Measurements from ENCODE around the gene SIRPA. TPM values are rescaled to one million over a fixed set of nuclear protein-coding genes. Genes with fewer than 3 reads are reported as not detected.

The SIRPA gene
- total and polyA plus RNA-seq, 2 of the 8 experiments (the other 6 are each of a cell fraction or from before 2014, with no cell fraction given), result 3.9 to 4.3 TPM

- H2BK12ac ChIP-seq (ENCODE audit: low read depth, low read length), result no peak overlapping the region
- H3K4me3 ChIP-seq (ENCODE audit: extremely low read depth in 1 of 4, insufficient read depth in 2 of 4, low read depth in 3 of 4, low read length in 4 of 4), result no peak overlapping the region
- no peak overlapping the region for H3K9ac ChIP-seq (replicated peaks in 1 of 4; ENCODE audit: extremely low read depth in 1 of 4, low read depth in 3 of 4, low read length in 3 of 4)
- no peak overlapping the region for H3K56ac ChIP-seq (replicated peaks; ENCODE audit: insufficient read length, low read depth, low read length)
- H2BK20ac ChIP-seq (ENCODE audit: low read length), result no peak overlapping the region
- FAIRE-seq (no peak), DNase-seq (ENCODE audit: low read depth in 1 of 2, low spot score in 2 of 2) (no peak)
- no peak overlapping the region for H2AFZ ChIP-seq (ENCODE audit: low read length)
- no peak overlapping the region for H3K14ac ChIP-seq (ENCODE audit: insufficient read length)
- H3K9me3 ChIP-seq (ENCODE audit: insufficient read depth in 2 of 2, low read depth in 1 of 2, low read length in 1 of 2), result no peaks in the 10 kb centered on the region
- H3K36me3 ChIP-seq (ENCODE audit: control insufficient read depth in 2 of 4, insufficient read depth in 4 of 4, low read length in 3 of 4), result no peaks in the 10 kb centered on the region
- H3K79me2 ChIP-seq (ENCODE audit: control insufficient read depth in 1 of 2, insufficient read depth in 2 of 2, low read length in 2 of 2), result no peaks in the 10 kb centered on the region
- ChIA-PET CTCF (ENCODE audit: partially characterized antibody) (interaction anchor here (1.1 to 1.2 kb wide), 2 partner anchors 20 to 22 kb away, joined by 3 to 4 read pairs; no protein-coding TSS in a partner anchor), POLR2A (ENCODE audit: partially characterized antibody) (no interaction called here)
- no peaks in the 10 kb centered on the region for H4K20me1 ChIP-seq (replicated peaks in 1 of 2; ENCODE audit: control insufficient read depth in 1 of 2, insufficient read depth in 2 of 2, low read length in 2 of 2)
- no peak overlapping the region for H4K91ac ChIP-seq (replicated peaks; ENCODE audit: insufficient read length, low read length)
- H3K27ac ChIP-seq (ENCODE audit: low read depth, low read length), result no peak overlapping the region
- H3K18ac ChIP-seq (ENCODE audit: extremely low read depth, low read length), result no peak overlapping the region
- H2BK15ac ChIP-seq (ENCODE audit: low read length), result 0 out of 2 replicates have a peak overlapping the region, but pooled peaks have one; percentile 3
- H2AK5ac ChIP-seq (ENCODE audit: low read depth, low read length), result no peak overlapping the region
- no peak overlapping the region for H3K4me2 ChIP-seq (ENCODE audit: insufficient read depth in 1 of 2, low read depth in 2 of 2, low read length in 2 of 2)
- H3K23me2 ChIP-seq (ENCODE audit: low read depth, low read length), result peaks cover 4% of the 10 kb centered on the region; the same call in 1 of the 2 replicates
- no peak overlapping the region for H2BK5ac ChIP-seq (ENCODE audit: low read depth, low read length)
- H4K5ac ChIP-seq (ENCODE audit: insufficient read length, low read depth, low read length), result no peak overlapping the region
- H3K4me1 ChIP-seq (replicated peaks in 1 of 4; ENCODE audit: control insufficient read depth in 3 of 4, insufficient read depth in 4 of 4, low read length in 3 of 4), result peaks cover 0 to 12% (median 9%) of the 10 kb centered on the region in 4 experiments; a peak in 6 of 7 replicates
- WGBS, 2 experiments (ENCODE audit: extremely low coverage in 1 of 2, insufficient coverage in 1 of 2, insufficient read length in 1 of 2, insufficient replicate concordance in 2 of 2, low coverage in 1 of 2, low lambda C conversion rate in 2 of 2, missing lambda C conversion rate in 1 of 2), result 91% methylated on average over 8 of the region's 8 CpGs; no CpG with 5 or more reads in 1 of the 2 experiments
- peaks cover 0 to 28% (median 14%) of the 10 kb centered on the region in 4 experiments; a peak in 6 of 7 replicates for H3K27me3 ChIP-seq (replicated peaks in 1 of 4; ENCODE audit: control insufficient read depth in 3 of 4, extremely low read depth in 1 of 4, insufficient read depth in 3 of 4, low read length in 3 of 4)
- no peak for TF ChIP-seq BRCA1 (IDR thresholded peaks at IDR 0.05; ENCODE audit: low read depth, low read length)
- TF ChIP-seq PHF8 (conservative IDR thresholded peaks at IDR 0.05; ENCODE audit: low read depth, low read length), result no peak
- no peak for TF ChIP-seq CBX8 (IDR thresholded peaks at IDR 0.05; ENCODE audit: borderline replicate concordance, low read depth, low read length)
- TF ChIP-seq KDM1A (IDR thresholded peaks at IDR 0.05; ENCODE audit: borderline replicate concordance, low read length), result no peak
- TF ChIP-seq CTBP2 (IDR thresholded peaks at IDR 0.05; ENCODE audit: borderline replicate concordance, insufficient read depth, insufficient read length, low read length), result no peak
- TF ChIP-seq SP4 (IDR thresholded peaks at IDR 0.05; ENCODE audit: low read length), result no peak
- no peak for TF ChIP-seq POLR2AphosphoS5 (IDR thresholded peaks at IDR 0.05; ENCODE audit: low read depth, low read length)
- no peak for TF ChIP-seq POU5F1 (IDR thresholded peaks at IDR 0.05; ENCODE audit: low read depth, low read length)
- no peak for TF ChIP-seq RXRA (IDR thresholded peaks at IDR 0.05; ENCODE audit: insufficient read depth, low read depth, low read length)
- no peak for TF ChIP-seq FOSL1 (IDR thresholded peaks at IDR 0.05; ENCODE audit: insufficient read depth, low read depth, low read length)
- TF ChIP-seq KDM4A (IDR thresholded peaks at IDR 0.05; ENCODE audit: low read depth, low read length, severe bottlenecking), result no peak
- H4K8ac ChIP-seq (ENCODE audit: extremely low read depth, insufficient read depth, low read length), result no peak overlapping the region
- no peak overlapping the region for H3K23ac ChIP-seq (ENCODE audit: insufficient read length)
- no peaks in the 10 kb centered on the region for H3K79me1 ChIP-seq (ENCODE audit: low read depth, low read length)
- H2BK120ac ChIP-seq (replicated peaks; ENCODE audit: low read depth, low read length), result no peak overlapping the region
- no peak overlapping the region for H3K4ac ChIP-seq (replicated peaks; ENCODE audit: insufficient read length, low read depth, low read length)
These were observed 48.2 kb downstream of the SIRPA start for GRCh38 chr20:1943275-1944002.
